Activated CD8-positive, alpha-beta memory T cell treated with anti-CD3 and anti-CD28 coated beads, Interleukin-2, amount 50 U/mL, for 48 hours (primary cell): ENCODE results near the gene BACE2.
"Not testable (repeated sequence)": the region's sequence is repeated elsewhere in the genome, so short reads cannot be mapped to it uniquely, and the experiment has no call there.

Source experiments
- DNase-seq: peaks from one replicate; pipeline ENCODE4 v3.0.0-alpha.2; 2020

BACE2 gene

DNA sequence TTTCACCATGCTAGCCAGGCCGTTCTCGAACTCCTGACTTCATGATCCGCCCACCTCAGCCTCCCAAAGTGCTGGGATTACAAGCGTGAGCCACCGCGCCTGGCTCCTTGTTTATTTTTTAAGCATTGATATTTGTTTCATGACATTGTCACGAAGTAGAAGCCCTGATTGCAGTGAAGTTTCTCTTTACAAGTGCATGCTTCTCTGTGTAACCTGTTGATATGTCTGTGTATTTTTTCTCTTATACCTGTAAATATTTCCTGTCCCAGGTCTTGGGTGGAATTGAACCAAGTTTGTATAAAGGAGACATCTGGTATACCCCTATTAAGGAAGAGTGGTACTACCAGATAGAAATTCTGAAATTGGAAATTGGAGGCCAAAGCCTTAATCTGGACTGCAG lies 75.1 kb downstream of the BACE2 start:
- DNase-seq, result no peak

DNA sequence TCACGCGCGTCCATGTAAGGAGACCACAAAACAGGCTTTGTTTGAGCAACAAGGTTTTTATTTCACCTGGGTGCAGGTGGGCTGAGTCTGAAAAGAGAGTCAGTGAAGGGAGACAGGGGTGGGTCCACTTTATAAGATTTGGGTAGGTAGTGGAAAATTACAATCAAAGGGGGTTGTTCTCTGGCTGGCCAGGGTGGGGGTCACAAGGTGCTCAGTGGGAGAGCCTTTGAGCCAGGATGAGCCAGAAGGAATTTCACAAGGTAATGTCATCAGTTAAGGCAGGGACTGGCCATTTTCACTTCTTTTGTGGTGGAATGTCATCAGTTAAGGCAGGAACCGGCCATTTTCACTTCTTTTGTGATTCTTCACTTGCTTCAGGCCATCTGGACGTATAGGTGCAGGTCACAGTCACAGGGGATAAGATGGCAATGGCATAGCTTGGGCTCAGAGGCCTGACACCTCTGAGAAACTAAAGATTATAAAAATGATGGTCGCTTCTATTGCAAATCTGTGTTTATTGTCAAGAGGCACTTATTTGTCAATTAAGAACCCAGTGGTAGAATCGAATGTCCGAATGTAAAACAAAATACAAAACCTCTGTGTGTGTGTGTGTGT lies 76.4 kb downstream of the BACE2 start:
- not testable (repeated sequence) for DNase-seq

DNA sequence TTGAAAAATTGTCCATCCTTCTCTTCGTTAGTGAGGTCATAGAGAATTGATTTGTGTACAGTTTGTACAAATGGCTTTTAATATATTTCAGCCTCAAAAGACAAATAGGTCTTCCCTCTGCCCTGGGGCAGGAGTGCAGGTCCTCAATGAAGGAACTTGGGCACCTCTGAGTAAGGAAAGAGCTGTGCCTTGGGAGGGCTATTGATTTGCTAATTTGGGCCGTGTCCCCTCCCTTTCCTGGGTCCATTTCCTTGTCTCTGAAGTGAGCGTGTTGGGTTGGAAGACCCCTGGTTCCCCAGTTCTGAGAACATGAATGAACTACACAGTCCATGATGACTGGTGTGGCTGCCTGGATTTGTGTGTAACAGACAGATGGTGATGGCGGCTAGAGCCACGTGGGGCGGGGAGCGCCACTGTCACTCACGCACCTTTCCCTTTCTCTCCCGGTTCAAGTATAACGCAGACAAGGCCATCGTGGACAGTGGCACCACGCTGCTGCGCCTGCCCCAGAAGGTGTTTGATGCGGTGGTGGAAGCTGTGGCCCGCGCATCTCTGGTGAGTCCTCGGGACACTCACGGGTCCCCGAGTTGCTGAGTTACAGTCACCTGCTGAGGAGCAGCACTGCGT lies 77.7 kb downstream of the BACE2 start:
- DNase-seq, result no peak

DNA sequence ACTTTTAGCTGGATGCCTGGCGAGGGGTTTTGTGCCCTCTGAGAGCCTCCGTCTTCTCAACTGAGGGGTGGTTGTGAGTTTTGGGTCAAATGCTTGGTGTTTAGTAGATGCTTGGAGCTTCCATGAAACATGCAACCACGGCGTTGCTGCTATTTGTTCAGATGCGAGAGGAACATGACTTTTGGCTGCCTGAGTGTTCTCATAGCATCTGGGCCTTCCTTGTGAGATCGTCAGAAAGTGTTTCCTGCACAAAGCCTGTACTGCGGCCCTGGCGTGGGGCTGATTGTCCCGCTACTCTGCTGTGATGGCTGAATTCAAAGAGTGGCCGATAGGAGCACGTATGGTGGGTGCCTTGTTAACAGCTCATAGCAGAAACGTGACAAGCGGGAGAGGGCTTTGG lies 78.8 kb downstream of the BACE2 start:
- DNase-seq, result no peak

DNA sequence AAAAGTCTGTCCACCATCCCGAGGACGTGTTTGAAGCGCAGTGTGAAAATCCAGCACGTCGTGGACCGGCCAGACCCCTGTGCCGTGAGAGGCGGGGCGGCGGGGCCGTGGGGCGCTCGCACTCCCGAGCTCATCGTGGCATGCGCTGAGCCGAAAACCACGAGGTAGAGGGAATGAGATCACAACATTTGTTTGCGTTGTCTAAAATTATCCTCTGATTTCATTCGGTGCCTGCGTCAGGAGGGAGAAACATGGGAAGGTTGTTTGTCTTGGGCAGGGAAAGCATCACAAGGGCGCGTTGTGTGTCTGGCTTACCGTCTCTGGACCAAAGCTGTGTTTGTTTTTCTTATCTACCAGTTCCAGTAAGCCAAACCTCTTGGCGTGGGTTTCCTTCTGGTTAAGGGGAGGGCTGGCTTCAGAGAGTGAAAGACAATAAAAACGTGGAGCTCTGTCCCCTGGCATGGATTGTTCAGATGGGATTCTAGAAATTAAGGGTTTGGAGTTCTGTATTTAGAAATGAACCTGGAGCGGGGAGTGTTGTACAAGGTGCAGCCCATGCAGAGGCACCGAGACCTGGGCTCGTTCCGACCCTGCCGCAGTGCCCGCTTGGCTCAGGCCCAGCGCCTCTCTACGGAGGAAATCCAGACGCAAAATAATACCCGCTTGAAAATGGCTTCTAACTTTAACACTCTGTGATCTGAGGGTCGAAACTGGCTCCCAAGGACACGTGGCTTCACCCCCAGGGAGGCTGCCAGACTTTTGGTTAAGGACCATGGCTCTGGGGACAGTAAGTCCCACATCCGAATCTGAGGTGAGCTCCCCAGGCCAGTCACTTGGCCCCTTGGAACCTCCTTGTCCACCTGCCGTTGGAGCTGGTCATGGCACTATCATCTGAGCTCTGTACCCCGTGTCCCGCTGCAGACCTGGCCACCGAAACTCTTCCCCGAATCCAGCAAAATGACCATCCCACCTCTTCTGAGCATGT lies 79.9 kb downstream of the BACE2 start:
- no peak for DNase-seq

DNA sequence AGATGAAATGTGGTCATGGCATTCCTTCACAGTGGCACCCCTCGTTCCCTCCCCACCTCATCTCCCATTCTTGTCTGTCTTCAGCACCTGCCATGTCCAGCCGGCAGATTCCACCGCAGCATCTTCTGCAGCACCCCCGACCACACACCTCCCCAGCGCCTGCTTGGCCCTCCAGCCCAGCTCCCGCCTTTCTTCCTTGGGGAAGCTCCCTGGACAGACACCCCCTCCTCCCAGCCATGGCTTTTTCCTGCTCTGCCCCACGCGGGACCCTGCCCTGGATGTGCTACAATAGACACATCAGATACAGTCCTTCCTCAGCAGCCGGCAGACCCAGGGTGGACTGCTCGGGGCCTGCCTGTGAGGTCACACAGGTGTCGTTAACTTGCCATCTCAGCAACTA lies 81.5 kb downstream of the BACE2 start:
- no peak for DNase-seq

DNA sequence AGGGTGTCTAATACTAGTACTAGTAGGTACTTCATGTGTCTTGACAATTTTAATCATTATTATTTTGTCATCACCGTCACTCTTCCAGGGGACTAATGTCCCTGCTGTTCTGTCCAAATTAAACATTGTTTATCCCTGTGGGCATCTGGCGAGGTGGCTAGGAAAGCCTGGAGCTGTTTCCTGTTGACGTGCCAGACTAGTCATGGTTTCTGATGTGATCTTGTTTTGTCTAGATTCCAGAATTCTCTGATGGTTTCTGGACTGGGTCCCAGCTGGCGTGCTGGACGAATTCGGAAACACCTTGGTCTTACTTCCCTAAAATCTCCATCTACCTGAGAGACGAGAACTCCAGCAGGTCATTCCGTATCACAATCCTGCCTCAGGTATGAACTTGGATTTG lies 82.6 kb downstream of the BACE2 start:
- DNase-seq, result no peak

DNA sequence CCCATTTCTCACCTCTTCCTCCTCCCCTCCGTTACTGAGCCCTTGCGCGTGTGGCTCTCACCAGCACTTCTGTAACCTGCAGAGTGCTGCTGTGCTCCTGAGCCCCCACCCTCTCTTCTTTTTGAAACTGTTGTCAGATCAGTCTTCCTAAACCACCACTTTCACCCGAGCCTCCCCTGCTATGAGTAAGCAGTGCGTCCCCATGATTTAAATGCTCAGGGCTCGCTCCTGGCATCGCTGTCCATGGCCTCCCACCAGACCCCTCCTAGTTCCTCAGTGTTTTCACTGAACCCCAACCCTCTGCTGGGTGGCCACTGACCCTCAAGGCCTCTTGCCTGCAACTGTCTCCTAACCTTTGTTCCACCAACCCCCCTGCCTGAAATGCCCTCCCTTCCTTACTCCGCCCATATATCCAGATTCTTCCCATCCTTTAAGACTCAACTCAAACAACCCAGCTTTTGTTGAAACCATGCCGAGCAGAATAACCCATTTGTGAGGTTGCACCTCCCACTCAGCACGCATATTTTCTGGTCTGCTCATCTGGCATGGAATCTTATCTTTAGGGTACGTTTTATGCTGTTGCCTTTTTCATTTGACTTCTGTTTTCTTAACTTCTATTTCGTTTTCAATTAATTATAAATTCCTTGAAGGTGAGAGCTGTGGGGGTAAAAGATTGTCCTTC lies 84.1 kb downstream of the BACE2 start:
- DNase-seq, result no peak

DNA sequence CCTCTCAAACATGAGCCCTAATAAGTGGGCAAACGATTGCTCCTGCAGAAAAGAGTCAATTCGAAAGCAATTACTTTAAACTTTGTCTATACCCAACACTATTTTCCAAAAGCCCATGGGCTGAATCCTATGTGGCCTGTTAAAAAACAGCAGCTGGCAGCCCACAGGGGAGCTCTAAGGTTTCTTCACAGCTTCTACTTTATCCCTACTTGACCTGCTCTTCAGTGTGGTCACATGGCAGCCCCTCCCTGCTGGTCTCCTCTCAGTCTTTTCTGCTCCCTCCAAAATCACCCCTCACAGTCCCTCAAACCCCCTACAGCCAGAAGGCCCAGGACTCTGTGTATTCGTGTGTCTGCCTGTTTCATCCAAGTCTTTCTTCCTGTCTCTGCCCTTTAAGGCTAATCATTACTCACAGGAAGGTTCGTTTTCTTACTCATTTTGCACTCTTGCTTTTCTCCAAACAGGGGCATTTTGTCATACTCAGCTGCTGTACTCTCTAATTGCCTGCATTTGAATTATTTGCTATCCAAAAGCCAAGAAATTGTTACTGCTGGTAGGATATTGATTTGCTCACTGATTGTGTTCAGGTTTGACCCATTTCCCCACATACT lies 86.2 kb downstream of the BACE2 start:
- DNase-seq, result no peak

DNA sequence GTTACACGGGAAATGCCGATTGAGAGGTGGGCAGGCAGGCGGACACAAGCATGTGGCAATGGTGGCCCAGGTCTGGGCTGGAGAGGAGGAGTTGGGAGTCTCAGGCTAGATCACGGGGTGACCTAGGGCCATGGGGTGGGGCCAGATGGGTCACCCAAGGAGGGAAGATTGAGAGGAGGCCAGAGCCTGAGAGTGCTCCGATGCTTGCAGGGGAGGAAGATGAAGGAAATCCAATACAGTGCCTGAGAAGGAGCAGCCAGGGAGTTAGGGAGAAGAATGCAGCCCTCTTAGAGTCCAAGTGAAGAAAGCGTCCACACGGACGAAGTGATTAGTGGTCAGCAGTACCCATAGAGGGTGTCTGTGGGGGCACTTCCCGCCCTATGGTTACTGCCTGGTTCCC lies 87.2 kb downstream of the BACE2 start:
- no peak for DNase-seq

DNA sequence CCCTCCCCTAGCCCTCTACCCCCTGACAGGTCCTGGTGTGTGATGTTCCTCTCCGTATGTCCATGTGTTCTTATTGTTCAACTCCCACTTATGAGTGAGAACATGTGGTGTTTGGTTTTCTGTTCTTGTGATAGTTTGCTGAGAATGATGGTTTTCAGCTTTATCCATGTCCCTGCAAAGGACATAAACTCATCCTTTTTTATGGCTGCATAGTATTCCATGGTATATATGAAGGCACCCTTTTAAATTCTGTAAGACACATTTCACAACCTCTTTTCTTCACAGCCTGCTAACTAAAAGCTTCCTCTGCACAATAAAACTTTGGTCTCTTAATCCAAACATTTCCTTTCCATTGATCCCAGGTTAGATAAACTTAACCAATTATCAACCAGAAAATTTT lies 88.3 kb downstream of the BACE2 start:
- DNase-seq, result not testable (repeated sequence)

DNA sequence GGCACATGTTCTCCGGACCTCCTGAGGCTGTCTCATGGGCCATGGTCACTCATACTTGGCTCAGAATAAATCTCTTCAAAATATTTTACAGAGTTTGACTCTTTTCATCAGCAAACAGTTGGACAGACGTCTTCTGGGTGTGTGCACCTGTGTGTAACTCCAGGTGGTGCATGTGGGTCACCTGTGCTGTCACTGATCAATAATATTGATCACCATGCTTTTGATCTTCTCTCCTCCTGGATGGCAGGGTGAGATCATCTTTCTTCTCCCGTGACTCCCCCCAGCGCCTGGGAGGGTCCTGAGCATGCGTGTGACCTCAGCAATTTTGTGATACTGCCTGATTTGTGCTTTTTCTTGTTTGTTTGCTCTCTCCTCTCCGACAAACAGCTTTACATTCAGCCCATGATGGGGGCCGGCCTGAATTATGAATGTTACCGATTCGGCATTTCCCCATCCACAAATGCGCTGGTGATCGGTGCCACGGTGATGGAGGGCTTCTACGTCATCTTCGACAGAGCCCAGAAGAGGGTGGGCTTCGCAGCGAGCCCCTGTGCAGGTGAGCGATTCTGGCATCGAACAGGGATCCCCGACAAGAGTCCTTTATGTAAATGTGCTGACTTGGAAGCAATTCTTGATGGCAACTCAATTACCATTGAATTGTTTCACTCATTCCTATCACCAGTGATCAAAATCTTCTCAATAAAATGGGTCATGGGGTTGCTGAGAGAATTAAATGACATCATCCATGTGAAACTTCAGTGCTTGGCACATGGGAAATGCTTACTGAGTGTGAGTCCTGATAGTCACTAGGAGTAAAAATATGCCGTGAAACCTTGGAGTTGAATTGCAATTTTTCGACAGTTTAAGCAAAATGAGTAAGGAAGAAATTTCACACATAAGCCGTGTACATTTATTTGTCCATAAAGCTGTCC lies 89.1 kb downstream of the BACE2 start:
- DNase-seq, result no peak

DNA sequence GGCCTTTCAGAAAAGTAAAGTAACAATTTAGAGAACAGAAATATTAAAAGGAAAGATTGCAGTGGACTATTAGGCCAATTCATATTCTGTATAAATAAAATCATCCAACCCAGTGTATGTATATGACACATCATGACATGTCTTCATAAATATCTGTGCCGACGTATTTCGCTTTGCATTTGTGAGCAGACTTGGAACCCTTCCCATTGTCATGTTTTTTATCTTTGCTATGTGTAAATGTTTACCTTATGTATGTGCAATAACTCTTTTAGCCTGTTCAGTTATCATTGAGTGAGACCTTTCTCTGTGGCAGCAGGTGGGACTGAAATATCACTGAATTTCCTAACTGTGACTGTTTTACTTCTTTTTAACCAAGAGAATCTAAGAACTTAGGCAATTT lies 90.7 kb downstream of the BACE2 start:
- no peak for DNase-seq

DNA sequence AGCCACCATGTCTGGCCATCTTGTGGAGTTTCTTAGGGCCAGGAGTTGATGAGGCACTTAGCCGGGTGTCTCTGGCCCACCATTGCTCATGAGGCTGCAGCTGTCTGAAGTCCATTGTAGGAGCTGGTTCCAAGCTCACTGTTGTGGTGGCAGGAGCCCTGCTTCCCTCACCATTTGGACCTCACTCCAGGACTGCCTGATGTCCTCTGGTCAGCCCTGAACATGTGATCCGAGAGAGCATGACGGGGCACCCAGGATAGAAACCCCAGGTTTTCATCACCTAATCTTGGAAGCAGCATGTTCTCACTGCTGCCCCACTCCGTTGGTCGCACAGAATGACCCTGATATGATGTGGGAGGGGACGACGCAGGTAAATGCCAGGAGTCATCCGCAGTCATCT lies 92.5 kb downstream of the BACE2 start:
- DNase-seq, result no peak

DNA sequence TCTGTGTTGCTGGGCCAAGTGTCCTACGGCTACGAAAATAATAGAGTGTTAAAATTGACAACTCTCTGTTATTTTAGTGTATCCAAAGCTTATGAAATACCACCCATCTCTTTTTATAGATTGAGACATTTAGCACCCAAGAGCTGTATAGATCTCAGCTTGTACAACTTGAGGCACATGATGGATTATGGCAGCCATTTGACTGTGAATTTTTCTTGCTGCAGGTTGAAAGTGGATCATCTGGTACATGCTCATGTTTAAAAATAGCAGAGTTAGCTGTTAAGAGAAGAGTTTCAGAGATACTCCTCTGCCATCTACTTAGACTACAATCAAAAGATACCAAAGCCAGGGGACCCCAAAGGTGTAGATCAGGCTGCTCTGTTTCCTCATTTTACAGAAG lies 99.4 kb downstream of the BACE2 start:
- DNase-seq, result no peak

DNA sequence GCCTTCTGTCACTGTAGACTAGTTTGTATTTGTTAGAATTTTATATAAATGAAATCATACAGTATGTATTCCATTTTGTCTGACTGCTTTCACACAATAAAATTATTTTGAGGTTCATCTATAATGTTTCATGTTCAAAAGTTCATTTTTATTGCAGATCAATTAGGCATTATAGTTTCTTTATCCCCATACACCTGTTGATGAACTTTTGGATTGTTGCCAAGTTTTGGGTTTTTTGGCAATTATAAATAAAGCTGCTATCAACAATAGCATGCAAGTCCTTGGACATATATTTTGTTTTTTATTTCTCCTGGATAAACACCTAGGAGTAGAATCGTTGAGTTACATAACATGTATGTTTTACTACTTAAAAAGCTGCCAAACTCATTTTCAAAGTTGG lies 101.6 kb downstream of the BACE2 start:
- DNase-seq, result no peak

DNA sequence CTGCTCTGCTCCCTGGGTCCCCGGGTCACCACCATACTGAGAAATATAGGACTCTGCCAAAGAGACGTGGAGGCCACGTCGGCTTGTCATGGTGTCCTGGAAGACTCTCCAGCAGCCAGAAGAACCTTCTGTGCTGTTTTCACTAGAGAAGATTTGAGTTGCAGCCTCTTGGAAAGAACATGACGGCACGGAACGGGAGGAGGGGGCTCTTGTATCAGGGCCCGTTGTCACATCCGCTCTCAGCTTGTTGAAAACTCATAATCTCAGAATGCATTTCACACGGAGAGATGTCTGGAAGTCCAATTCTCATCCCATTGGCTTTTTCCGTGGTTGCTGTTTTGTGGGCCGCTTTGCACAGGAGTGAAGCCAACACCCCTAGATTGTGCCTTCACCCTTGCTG lies 109.2 kb downstream of the BACE2 start:
- DNase-seq, result no peak

DNA sequence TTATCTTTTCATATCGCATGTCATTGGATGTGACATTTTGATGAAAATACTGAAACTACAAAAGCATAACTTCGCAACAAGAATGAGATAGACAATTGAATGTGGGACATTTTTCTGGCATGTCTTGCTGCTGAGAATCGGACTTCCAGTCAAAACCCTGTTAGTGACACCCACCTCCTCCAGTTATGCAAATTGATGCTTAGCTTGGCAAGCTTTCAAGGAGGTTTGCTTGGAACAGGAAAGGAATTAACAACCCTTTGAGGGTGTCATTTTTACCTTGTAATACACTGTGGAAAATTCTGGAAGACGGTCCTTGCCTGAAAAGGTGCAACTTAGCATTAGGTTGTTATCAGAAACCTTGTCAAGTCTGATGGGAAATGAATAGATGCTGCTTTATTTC lies 109.9 kb downstream of the BACE2 start:
- no peak for DNase-seq

DNA sequence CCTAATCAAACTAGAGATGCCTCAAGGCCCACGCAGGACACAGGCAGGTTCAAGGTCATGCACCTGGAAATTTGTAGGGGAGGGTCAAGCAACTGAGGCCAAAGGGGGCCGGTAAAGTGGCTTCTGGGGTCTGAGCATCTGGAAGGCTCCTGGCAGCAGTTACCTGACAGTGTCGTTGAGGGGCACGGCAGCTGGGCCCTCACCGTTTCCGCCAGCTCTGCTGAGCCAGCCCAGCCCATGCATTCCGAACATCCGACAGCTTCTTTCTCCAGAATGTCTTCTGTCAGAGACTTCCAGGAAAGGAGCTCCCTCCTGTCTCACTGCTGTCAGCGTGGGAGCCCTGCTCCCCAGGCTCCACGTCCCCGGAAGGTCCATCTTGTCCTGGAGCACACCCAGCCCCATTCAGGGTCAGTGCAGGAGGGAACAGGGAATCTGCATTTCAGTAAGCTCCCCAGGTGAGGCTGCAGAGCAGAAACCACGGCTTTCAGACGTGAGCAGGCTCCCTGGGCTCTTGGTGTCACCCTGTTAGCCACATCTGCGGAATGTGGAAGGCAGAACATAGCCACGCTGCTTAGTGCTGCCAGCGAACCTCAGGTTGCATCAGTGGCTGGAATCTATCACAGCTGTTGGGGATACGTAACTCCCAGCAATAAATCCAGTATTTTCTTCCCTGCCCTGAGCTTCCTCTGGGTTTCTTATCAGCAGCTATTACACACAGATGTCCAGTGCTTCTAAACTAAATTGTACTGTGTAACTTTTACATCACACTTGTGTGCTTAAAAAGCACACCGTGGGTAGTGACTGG lies 112.4 kb downstream of the BACE2 start:
- DNase-seq, result no peak

DNA sequence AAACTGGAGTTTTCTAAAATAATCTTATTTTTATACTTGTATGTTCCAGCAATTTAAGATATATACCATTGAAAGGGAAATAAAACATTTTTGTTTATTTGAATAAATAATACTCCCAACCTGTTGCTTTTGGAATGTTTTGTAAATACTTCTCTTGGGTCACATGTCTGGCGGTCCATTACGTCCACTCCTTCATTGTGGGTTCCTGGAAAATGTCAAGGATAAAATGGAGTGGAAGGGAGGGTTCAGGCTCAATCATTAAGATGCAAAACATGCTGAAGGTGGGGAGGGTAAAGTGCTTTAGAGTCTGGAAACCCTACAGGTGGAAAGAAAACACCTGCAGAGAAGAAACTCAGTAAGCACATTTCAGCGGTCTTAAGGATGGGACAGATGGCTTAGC lies 114.5 kb downstream of the BACE2 start:
- no peak for DNase-seq
